ENCODE results near the gene CYP1A2. TPM values are rescaled to one million over a fixed set of nuclear protein-coding genes. Genes with fewer than 3 reads are reported as not detected.

The CYP1A2 gene
- total and polyA plus RNA-seq, 2 donors (not counting 1 experiment from before 2014, with no cell fraction given): not detected

GRCh38 chr15:74778599-74778970 lies 29.9 kb downstream of the CYP1A2 start:
- intact Hi-C loops (cut with micrococcal nuclease): loop anchor here (5.0 kb wide), 1 partner anchor 786 kb away; the partner anchor contains the start of genes PML and STOML1
- WGBS (ENCODE audit: insufficient coverage): 33% methylated on average over 1 of the region's 5 CpGs
- Histone ChIP-seq H3K9ac (ENCODE audit: low read length) (no peak overlapping the region), H2AFZ (ENCODE audit: insufficient read depth, low read depth, low read length, poor library complexity, severe bottlenecking) (no peak overlapping the region), H3K27me3 (replicated peaks in 1 of 4; ENCODE audit: control extremely low read depth in 1 of 4, control insufficient read depth in 3 of 4, insufficient read depth in 4 of 4, low read length in 3 of 4) (no peaks in the 10 kb centered on the region), H3K36me3 (replicated peaks in 1 of 2; ENCODE audit: control extremely low read depth in 1 of 2, control insufficient read depth in 1 of 2, extremely low read depth in 1 of 2, insufficient read depth in 2 of 2, low read length in 1 of 2) (no peaks in the 10 kb centered on the region), H4K20me1 (ENCODE audit: control insufficient read depth, insufficient read depth, low read length, poor library complexity, severe bottlenecking) (peaks cover 3% of the 10 kb centered on the region), H3K4me2 (replicated peaks; ENCODE audit: low read depth, low read length, poor library complexity, severe bottlenecking) (peak overlapping the region; percentile 74), H3K27ac (ENCODE audit: low read length in 2 of 2) (peak overlapping the region; percentile 91 to 99), H3K9me3 (ENCODE audit: control extremely low read depth in 1 of 3, control insufficient read depth in 2 of 3, insufficient read depth in 1 of 3, low read length in 2 of 3) (peaks cover 0 to 6% (median 0%) of the 10 kb centered on the region in 3 donors), H3K4me3 (ENCODE audit: control extremely low read depth in 1 of 5, extremely low read depth in 1 of 5, insufficient read depth in 1 of 5, low read depth in 2 of 5, low read length in 4 of 5) (no peak overlapping the region), H3K4me1 (ENCODE audit: control insufficient read depth in 2 of 2, insufficient read depth in 2 of 2, low read length in 2 of 2) (peaks cover 78 to 84% of the 10 kb centered on the region in 2 donors), H3K79me2 (ENCODE audit: control insufficient read depth, insufficient read depth, low read length) (peaks cover 65% of the 10 kb centered on the region)
- Mint-ChIP-seq H3K4me3 (peak overlapping the region; percentile 85), H3K27ac (peak overlapping the region; percentile 98), H3K4me1 (peaks cover 85% of the 10 kb centered on the region), H3K27me3 (no peaks in the 10 kb centered on the region), H3K9me3 (ENCODE audit: insufficient read depth) (no peaks in the 10 kb centered on the region)
- ChIA-PET POLR2A (interaction anchor here (0.6 to 15.2 kb wide), 4 partner anchors 15 to 675 kb away, joined by 3 to 572 read pairs (median 4); no protein-coding TSS in a partner anchor), CTCF (interaction anchor here (0.6 to 37.1 kb wide), 6 partner anchors 1 to 405 kb away, joined by 4 to 2548 read pairs (median 305); partner anchors contain the start of genes CSK and LMAN1L)
- no peak for TF ChIP-seq CTCF (IDR thresholded peaks at IDR 0.05)
- no peak for TF ChIP-seq EZH2 (IDR thresholded peaks at IDR 0.05; ENCODE audit: borderline replicate concordance, insufficient read depth, low read depth, low read length, poor library complexity, severe bottlenecking)
- peak; percentile 14 for DNase-seq
- no peak for ATAC-seq (ENCODE audit: low read depth)

GRCh38 chr15:74779162-74779648 lies 30.6 kb downstream of the CYP1A2 start:
- Histone ChIP-seq H3K4me3 (ENCODE audit: control extremely low read depth in 1 of 5, extremely low read depth in 1 of 5, insufficient read depth in 1 of 5, low read depth in 2 of 5, low read length in 4 of 5) (no peak overlapping the region), H2AFZ (ENCODE audit: insufficient read depth, low read depth, low read length, poor library complexity, severe bottlenecking) (no peak overlapping the region)
- no peaks in the 10 kb centered on the region for H3K9me3 Mint-ChIP-seq (ENCODE audit: insufficient read depth)

More at GRCh38 chr15:74779162-74779648, 30.6 kb downstream of the CYP1A2 start:
- peaks cover 84% of the 10 kb centered on the region for H3K4me1 Mint-ChIP-seq
- intact Hi-C loops (cut with micrococcal nuclease): loop anchor here (5.0 kb wide), 1 partner anchor 787 kb away; the partner anchor contains the start of genes PML and STOML1
- no peak for TF ChIP-seq CTCF (IDR thresholded peaks at IDR 0.05)
- Histone ChIP-seq H3K9ac (ENCODE audit: low read length) (no peak overlapping the region), H3K27ac (ENCODE audit: low read length in 2 of 2) (peak overlapping the region; percentile 91 to 99), H3K79me2 (ENCODE audit: control insufficient read depth, insufficient read depth, low read length) (peaks cover 65% of the 10 kb centered on the region), H3K9me3 (ENCODE audit: control extremely low read depth in 1 of 3, control insufficient read depth in 2 of 3, insufficient read depth in 1 of 3, low read length in 2 of 3) (peaks cover 0 to 6% (median 0%) of the 10 kb centered on the region in 3 donors), H3K36me3 (replicated peaks in 1 of 2; ENCODE audit: control extremely low read depth in 1 of 2, control insufficient read depth in 1 of 2, extremely low read depth in 1 of 2, insufficient read depth in 2 of 2, low read length in 1 of 2) (no peaks in the 10 kb centered on the region), H4K20me1 (ENCODE audit: control insufficient read depth, insufficient read depth, low read length, poor library complexity, severe bottlenecking) (peaks cover 3% of the 10 kb centered on the region), H3K4me1 (ENCODE audit: control insufficient read depth in 2 of 2, insufficient read depth in 2 of 2, low read length in 2 of 2) (peaks cover 72 to 84% of the 10 kb centered on the region in 2 donors), H3K4me2 (replicated peaks; ENCODE audit: low read depth, low read length, poor library complexity, severe bottlenecking) (peak overlapping the region; percentile 74), H3K27me3 (replicated peaks in 1 of 4; ENCODE audit: control extremely low read depth in 1 of 4, control insufficient read depth in 3 of 4, insufficient read depth in 4 of 4, low read length in 3 of 4) (no peaks in the 10 kb centered on the region)
- no peaks in the 10 kb centered on the region for H3K27me3 Mint-ChIP-seq
- peak overlapping the region; percentile 60 for H3K4me3 Mint-ChIP-seq
- H3K27ac Mint-ChIP-seq: peak overlapping the region; percentile 98
- ATAC-seq (ENCODE audit: low read depth) (no peak), DNase-seq (peak; percentile 39)
- POLR2A ChIA-PET: interaction anchor here (0.6 to 15.2 kb wide), 3 partner anchors 8 to 160 kb away, joined by 4 to 572 read pairs (median 6); no protein-coding TSS in a partner anchor
- CTCF ChIA-PET: interaction anchor here (0.6 to 37.1 kb wide), 5 partner anchors 1 to 405 kb away, joined by 4 to 2548 read pairs (median 596); partner anchors contain the start of genes CSK and LMAN1L
- WGBS (ENCODE audit: insufficient coverage): 33% methylated on average over 1 of the region's 7 CpGs
